ENCODE measurements around the gene EFNA2.

The EFNA2 gene

DNA sequence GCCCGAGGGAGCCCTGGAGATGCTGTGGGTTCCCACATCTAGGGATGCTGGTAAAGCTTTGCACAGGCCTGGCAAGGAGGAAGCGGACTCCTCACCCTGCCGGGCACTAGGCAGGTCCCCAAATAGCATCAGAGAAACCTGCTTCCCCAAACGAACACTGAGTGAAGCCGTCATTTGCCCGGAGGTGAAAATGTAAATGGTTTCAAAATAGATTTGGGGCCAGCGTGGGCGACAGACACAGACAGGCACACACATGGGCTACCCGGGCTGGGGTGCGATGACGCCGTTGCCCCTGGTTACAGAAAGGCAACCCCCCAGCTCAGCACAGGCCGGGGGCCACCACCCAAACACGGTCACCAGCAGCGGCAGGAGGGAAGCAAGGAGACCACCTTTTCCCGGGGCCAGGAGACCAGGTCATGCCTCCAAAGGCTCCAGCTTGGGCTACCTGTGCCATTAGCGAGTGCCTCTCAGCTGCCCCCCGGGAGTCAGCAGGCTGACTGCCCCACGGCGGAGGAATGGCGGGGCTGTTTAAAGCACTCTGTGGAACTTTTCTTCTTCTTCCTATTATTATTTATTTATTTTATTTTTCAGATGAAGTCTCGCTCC is 50.5 kb downstream of the EFNA2 start:
- TF ChIP-seq, protein P1, sequence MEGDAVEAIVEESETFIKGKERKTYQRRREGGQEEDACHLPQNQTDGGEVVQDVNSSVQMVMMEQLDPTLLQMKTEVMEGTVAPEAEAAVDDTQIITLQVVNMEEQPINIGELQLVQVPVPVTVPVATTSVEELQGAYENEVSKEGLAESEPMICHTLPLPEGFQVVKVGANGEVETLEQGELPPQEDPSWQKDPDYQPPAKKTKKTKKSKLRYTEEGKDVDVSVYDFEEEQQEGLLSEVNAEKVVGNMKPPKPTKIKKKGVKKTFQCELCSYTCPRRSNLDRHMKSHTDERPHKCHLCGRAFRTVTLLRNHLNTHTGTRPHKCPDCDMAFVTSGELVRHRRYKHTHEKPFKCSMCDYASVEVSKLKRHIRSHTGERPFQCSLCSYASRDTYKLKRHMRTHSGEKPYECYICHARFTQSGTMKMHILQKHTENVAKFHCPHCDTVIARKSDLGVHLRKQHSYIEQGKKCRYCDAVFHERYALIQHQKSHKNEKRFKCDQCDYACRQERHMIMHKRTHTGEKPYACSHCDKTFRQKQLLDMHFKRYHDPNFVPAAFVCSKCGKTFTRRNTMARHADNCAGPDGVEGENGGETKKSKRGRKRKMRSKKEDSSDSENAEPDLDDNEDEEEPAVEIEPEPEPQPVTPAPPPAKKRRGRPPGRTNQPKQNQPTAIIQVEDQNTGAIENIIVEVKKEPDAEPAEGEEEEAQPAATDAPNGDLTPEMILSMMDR (IDR thresholded peaks at IDR 0.05; ENCODE audit: control extremely low read depth, extremely low read depth, low read depth, missing control alignments) = no peak
- POLR2A ChIA-PET = interaction anchor here (0.6 kb wide), 1 partner anchor 458 kb away, joined by 3 read pairs; no protein-coding TSS in a partner anchor
- CTCF ChIA-PET = interaction anchor here (1.4 kb wide), 1 partner anchor 49 kb away, joined by 3 read pairs; no protein-coding TSS in a partner anchor
- DNase-seq (ENCODE audit: extremely low spot score) = peak; percentile 74

DNA sequence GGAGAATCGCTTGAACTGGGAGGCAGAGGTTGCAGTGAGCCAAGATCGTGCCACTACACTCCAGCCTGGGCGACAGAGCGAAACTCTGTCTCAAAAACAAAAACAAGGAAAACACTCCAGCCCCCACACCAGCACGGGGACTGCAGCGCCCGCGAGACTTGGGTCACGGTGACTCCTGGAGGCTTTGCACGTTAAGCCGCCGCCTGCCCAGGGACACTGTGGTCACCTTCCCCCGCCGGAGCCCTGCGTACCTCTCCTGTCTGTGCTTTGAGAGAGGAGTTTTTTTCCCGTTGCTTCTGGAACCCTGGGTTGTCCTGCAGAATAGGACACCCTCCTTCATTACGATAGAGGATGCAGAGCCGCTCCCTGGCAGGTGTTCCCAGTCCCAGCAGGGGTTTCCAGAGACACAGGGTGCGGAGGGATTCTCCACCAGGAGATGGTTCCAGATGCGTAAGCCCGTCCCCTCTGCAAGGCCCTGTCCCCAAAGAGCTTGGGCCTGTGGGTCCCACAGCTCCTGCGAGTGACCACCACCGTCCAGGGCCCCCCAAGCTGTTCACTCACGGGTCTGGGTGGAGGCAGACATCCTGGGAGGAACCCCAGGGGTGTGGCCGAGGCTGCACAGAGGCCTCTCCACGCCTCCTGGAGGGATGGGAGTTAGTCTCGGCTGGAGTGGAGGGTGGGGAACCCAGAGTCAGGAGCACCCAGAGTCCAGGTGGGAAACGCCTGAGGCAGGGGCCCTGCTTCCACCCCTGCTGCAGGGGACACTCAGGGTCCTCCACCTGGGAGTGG is 55.2 kb downstream of the EFNA2 start:
- DNase-seq (ENCODE audit: extremely low spot score) = no peak
- POLR2A ChIA-PET = no interaction called here
- CTCF ChIA-PET = interaction anchor here (0.6 to 1.7 kb wide), 4 partner anchors 8 to 228 kb away, joined by 3 read pairs; no protein-coding TSS in a partner anchor
- TF ChIP-seq, protein P1 (IDR thresholded peaks at IDR 0.05; ENCODE audit: control extremely low read depth, extremely low read depth, low read depth, missing control alignments) = no peak

DNA sequence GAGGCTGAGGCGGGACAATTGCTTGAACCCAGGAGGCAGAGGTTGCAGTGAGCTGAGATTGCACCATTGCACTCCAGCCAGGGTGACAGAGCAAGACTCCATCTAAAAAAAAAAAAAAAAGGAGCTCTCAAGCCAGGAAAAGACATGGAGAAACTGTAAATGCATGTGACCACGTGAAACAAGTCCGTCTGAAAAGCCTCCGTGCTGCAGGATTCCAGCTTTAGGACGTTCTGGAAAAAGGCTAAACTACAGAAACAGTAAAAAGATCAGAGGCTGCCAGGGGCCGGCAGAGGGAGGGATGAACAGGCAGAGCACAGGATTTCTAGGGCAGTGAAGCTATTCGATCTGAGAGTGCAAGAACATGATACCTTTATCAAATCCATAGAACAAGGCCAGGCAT is 57.4 kb downstream of the EFNA2 start:
- no peak for DNase-seq (ENCODE audit: extremely low spot score)
- CTCF ChIA-PET = interaction anchor here (0.8 kb wide), 1 partner anchor 29 kb away, joined by 3 read pairs; no protein-coding TSS in a partner anchor
- TF ChIP-seq, protein P1 (IDR thresholded peaks at IDR 0.05; ENCODE audit: control extremely low read depth, extremely low read depth, low read depth, missing control alignments) = no peak
- POLR2A ChIA-PET = no interaction called here

DNA sequence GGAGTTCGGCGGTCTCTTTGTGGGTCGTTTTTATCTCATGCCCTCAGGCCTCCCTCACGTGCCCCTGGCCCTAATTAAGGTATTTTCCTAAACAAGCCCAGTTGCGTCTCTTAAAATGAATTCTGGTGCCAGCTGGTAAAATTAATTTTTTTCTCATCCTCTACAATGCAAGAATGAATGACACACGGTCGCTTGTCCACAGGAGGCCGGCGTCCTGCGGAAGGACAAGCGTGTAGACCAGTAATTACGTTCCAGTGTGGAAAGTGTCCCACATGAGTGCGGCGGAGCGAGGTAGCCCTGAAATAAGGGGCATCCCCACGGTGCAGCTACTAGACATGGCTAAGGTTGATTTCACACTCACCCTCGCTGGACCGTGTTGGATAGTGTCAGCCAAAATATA is 63.5 kb downstream of the EFNA2 start:
- POLR2A ChIA-PET = no interaction called here
- TF ChIP-seq, protein P1 (IDR thresholded peaks at IDR 0.05; ENCODE audit: control extremely low read depth, extremely low read depth, low read depth, missing control alignments) = no peak
- CTCF ChIA-PET = no interaction called here
- DNase-seq (ENCODE audit: extremely low spot score) = no peak

DNA sequence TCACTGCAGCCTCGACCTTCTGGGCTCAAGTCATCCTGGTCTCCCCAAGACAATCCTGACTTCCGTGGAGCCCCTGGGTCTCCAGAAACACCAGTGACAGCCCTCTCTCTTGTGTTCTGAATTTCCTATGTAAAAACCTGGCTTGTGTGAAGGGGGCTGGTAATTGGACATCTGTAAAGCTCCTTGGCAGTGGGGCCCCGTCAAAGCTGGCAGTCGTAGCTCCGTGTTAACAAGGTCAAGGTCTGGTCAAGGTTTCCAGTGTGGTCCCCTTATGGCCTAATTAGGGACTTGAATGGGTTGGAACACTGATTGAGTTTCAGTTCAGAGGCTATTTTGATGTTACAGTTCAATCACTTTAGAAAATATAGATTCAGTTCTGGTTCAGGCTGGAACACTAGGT is 65.2 kb downstream of the EFNA2 start:
- CTCF ChIA-PET = no interaction called here
- no peak for DNase-seq (ENCODE audit: extremely low spot score)
- POLR2A ChIA-PET = no interaction called here
- TF ChIP-seq, protein P1 (IDR thresholded peaks at IDR 0.05; ENCODE audit: control extremely low read depth, extremely low read depth, low read depth, missing control alignments) = no peak

All from GM10248 (cell line).